Measurements from ENCODE around the gene HUS1. TPM values are rescaled to one million over a fixed set of nuclear protein-coding genes. Genes with fewer than 3 reads are reported as not detected.

HUS1 gene
- total and polyA plus RNA-seq, 2 of the 13 experiments (the other 11 are each of a cell fraction or from before 2014, with no cell fraction given) = 14.8 to 16.9 TPM

- TF ChIP-seq FOXP4 (CRISPR knock-in tag; IDR thresholded peaks at IDR 0.05) (peak; percentile 80), ZNF710 (CRISPR knock-in tag; IDR thresholded peaks at IDR 0.05; ENCODE audit: borderline replicate concordance) (peak; percentile 24; the same call in 1 of the 2 replicates), MAX (IDR thresholded peaks at IDR 0.05) (peak; percentile 73), MBD4 (IDR thresholded peaks at IDR 0.05; ENCODE audit: borderline replicate concordance, low read length) (0 out of 2 replicates have a peak, but pooled peaks have one; percentile 22), RXRB (CRISPR knock-in tag; IDR thresholded peaks at IDR 0.05; ENCODE audit: borderline replicate concordance) (peak; percentile 38; the same call in 1 of the 2 replicates), HDAC2 (CRISPR knock-in tag; IDR thresholded peaks at IDR 0.05) (peak; percentile 79), SAP130 (CRISPR knock-in tag; IDR thresholded peaks at IDR 0.05; ENCODE audit: low read depth) (peak; percentile 80), HMG20A (CRISPR knock-in tag; IDR thresholded peaks at IDR 0.05; ENCODE audit: borderline replicate concordance) (peak; percentile 71; the same call in 1 of the 2 replicates)
Measured at GRCh38 chr7:47989607-47990400, 10.4 kb upstream of the HUS1 start (continued).
